HS-5 (cell line): ENCODE results near the gene TAS2R16.
"Not testable (repeated sequence)": the region's sequence is repeated elsewhere in the genome, so short reads cannot be mapped to it uniquely, and the experiment has no call there.

Experiments used
- DNase-seq: peaks from one replicate; pipeline ENCODE4 v3.0.0-alpha.2; 2012; ENCODE audit warnings: low read depth

The TAS2R16 gene

DNA sequence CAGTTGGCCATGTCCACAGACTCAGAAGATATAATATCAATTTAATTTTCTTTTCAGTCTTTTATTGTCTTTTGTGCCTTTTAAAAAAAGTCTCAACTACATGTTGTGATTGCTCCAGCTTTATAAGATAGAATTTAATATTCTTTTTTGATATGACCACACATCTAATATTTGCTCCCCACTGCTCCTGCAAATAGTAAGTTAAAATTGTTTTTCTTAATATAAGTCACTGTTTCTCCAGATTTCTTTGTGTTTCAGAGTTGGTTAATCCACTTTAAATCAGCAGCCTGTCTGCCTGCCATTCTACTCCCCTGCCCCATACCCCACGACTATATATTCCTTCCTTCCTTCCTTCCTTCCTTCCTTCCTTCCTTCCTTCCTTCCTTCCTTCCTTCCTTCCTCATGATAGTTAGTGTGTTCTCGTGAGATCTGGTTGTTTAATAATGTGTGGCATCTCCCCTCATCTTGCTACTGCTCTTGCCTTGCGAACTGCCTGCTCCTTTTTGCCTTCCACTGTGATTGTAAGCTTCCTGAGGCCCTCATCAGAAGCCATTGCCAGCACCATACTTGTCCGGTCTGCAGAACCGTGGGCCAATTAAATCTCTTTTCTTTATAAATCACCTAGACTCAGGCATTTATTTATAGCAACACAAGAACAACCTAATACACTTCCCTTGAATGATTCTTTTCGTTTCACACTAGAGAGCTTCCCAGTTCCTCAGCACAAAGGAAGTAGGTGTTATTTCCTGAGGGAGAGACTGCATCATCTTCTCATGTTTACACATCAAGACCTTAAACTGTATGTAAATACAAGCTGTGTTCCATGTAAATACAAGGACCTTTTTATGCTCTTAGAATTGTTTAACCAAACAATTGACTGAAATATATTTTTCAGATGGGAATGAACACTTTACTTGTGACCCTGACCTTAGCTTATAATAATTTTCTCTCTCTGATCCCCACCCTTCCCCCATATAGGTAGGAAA is 24.5 kb downstream of the TAS2R16 start:
- no peak for DNase-seq

DNA sequence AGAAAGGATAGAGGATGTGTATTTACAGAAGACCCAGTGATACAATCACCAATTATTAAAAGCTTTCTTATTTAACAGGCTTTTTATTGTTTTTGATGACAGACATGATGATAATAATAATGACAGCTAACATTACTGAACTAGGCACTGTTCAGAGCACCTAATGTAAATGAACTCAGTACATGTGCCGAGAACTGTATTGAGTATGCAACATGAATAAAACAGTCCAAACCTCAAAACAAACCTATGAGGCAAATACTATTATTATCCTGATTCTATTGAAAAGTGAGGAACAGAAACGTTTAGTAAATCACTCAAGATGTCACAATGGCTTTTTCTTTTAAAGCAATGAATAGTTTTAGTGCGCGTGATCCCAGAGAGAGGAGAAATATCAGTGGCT is 27.1 kb downstream of the TAS2R16 start:
- DNase-seq, result no peak

- DNase-seq, result no peak
Measured at GRCh38 chr7:122965306-122965705, 30.2 kb downstream of the TAS2R16 start.

DNA sequence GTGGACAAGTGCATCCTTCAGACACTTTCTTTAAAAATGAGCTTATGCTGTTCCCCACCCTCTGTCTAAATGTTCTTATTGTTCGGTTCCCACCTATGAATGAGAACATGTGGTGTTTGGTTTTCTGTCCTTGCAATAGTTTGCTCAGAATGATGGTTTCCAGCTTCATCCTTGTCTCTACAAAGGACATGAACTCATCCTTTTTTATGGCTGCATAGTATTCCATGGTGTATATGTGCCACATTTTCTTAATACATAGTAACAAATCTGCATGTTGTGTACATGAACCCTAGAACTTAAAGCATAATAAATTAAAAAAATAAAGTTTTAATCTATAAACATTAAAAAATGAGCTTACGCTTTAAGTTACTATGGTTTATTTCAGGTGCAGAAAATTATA is 41.8 kb downstream of the TAS2R16 start:
- DNase-seq, result not testable (repeated sequence)

DNA sequence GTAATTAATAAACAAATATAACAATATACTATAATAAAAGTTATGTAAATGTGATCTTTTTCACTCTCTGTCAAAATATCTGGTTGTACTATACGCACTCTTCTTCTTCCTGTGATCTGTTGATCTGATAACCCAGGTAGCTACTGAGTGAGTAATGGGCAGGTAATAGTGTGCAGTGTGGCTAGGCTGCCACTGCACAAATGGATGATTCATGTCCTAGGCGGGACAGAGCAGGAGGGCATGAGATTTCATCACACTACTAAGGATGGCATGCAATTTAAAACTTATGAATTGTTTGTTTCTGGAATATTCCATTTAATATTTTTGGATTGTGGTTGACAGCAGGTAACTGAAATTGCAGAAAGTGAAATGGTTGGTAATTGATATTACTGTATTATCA is 44.5 kb downstream of the TAS2R16 start:
- no peak for DNase-seq

GRCh38 chr7:122949186-122949585 is 46.3 kb downstream of the TAS2R16 start:
- no peak for DNase-seq
